HG02938 (cell line): ENCODE measurements around the gene B3GALT4.
"Not testable (repeated sequence)": the region's sequence is repeated elsewhere in the genome, so short reads cannot be mapped to it uniquely, and the experiment has no call there.

Experiments used
- ATAC-seq: cut with Tn5 transposase; IDR thresholded peaks from one replicate; pipeline ENCODE4 v1.9.1; 2021; ENCODE audit warnings: mild to moderate bottlenecking, moderate library complexity; ENCODE audit not compliant: unreplicated experiment

B3GALT4 gene

DNA sequence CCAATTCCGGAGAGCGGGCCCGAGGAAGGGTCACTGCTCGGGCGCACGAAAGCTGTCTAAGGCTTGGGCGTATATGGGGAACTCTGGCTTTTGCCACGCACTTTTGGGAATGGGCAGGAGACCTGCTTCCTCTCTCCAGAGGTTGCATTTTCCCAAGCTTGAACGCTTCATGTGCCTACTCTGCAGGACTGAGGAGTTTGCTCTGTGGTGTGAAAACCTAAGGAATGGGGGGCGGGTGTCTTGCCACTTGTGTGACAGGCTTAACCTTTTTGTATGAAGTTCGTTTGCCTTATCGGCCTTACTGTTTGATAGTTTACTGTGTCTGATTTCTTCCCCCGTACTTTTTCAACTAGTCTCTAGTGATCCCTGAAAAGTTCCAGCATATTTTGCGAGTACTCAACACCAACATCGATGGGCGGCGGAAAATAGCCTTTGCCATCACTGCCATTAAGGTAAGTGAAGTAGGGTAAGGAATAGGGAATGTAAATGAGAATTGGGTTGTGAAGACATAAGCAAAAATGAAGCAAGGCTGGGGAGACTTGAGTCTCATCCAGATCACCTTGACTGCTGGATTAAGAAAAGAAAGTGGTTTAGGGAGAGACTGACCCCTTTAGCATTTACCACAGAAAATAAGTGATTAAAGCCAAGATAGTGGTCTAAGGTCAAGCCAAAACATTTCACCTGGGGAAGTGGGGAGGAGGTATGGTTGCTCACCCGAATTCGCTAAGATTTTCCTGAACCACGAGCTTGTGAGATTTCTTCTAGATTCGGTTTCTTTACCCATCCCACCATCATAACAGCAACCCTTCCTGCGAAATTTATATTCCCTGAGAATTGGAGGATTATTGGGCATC lies 4.4 kb upstream of the B3GALT4 start:
- ATAC-seq = peak; percentile 14

DNA sequence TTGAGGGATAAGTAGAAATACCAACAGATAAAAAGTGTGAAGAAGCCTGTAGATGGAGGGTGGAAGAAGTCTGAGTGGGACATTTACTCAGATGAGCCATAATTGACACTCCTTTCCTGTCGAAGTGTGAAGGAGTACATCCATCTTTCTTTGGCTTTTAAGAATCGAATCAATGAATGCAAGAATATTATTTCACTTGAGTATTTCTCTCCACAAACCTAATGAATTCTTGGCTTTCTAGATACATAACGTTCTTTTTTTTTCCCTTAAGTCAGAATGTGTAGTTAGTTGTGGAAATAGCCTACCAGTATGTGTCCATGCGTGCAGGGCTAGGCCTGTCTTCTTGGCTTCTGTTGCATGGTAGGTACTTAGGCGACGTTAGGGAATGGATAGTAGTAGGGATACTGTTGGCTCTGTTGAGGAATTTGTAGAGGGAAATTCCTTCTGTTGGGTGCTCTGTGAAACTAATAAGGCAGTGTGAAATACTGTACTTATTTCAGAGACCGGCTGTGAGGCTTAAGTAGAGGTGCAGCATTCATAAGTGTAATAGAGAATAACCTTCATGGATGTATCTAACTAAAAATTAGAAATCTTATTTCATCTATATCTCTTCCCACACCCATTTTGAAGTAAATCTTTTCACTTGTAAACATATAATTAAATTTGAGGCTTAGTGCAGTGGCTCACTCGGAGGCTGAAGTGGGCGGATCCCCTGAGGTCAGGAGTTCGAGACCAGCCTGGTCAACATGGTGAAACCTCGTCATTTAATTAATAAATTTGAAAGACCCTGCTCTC lies 3.6 kb upstream of the B3GALT4 start:
- no peak for ATAC-seq

DNA sequence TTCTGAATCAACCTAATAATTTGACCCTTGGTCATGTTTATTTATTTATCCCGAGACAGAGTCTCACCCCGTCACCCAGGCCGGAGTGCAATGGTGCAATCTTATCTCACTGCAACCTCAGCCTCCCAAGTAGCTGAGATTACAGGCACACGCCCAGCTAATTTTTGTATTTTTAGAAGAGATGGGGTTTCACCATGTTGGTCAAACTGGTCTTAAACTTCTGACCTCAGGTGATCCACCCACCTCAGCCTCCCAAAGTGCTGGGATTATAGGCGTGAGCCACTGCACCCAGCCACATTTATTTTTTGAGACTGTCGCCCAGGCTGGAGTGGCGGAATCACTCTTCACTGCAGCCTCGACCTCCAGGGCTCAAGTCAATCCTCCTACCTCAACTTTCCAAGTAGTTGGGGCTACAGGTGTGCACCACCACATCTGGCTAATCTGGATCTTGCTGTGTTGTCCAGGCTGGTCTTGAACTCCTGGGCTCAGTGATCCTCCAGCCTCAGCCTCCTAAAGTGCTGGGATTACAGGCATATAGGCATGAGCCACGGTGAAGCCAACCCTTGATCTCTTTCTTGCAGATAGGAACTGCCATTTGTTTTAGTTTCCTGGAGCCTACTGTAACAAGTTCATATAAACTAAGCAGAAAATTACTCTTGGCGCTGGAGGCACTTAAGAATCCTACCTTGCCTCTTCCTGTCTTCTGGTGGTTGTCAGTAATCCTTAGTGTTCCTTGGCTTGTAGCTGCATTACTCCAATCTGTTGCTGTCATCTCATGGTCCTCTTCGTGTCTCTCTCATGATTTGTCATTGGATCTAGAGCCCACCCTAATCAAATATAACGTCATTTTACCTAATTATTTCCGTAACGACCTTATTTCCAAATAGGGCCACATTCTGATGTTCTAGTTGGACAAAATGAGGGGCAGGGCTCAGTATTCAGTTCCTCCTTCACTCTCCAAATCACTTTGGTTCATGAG lies 2.7 kb upstream of the B3GALT4 start:
- no peak for ATAC-seq

DNA sequence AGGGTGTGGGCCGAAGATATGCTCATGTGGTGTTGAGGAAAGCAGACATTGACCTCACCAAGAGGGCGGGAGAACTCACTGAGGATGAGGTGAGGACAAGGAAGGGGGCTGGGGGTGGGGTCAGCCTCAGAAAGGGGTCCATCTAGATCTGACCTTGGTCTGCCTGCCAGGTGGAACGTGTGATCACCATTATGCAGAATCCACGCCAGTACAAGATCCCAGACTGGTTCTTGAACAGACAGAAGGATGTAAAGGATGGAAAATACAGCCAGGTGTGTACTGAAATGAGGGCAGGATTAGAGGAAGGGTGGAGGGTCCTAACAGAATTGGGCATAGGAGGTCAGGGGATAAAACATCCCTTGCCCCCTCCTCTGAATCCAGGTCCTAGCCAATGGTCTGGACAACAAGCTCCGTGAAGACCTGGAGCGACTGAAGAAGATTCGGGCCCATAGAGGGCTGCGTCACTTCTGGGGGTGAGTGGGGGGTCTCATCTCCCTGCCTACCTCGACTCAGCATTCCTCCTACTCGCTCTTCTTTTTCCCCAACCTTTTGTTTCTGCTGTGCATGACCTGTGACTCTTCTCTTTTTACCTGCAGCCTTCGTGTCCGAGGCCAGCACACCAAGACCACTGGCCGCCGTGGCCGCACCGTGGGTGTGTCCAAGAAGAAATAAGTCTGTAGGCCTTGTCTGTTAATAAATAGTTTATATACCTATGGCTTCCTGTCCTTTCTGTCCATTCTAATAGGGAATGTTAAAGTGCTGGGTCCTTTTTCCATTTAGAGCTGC lies 935 bp upstream of the B3GALT4 start:
- ATAC-seq = not testable (repeated sequence)

DNA sequence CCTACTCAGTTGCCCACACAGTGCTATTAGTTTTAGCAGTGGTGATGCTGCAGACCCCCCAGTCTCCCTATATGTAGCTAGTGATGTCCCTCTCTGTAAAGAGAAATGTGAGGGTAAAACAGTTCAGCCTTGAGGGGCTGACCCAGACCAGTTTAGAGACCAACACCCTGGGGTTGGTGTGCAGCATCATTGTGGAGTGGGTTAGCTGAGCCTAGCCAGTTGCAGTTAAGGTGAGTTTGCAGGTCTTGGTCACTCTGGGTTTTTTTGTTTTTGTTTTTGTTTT lies 401 bp upstream of the B3GALT4 start:
- ATAC-seq = no peak

DNA sequence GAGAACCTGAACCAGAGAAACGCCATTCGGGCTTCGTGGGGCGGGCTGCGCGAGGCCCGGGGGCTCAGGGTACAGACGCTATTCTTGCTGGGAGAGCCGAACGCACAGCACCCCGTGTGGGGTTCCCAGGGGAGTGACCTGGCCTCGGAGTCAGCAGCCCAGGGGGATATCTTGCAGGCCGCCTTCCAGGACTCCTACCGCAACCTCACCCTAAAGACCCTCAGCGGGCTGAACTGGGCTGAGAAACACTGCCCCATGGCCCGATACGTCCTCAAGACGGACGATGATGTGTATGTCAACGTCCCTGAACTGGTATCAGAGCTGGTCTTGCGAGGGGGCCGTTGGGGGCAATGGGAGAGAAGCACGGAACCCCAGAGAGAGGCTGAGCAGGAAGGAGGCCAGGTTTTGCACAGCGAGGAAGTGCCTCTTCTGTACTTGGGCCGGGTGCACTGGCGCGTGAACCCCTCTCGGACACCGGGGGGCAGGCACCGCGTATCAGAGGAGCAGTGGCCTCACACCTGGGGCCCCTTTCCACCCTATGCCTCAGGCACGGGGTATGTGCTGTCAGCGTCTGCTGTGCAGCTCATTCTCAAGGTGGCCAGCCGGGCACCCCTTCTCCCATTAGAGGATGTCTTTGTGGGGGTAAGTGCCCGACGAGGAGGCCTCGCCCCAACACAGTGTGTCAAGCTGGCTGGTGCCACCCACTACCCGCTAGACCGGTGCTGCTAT lies 904 bp downstream of the B3GALT4 start:
- ATAC-seq = peak; percentile 7

DNA sequence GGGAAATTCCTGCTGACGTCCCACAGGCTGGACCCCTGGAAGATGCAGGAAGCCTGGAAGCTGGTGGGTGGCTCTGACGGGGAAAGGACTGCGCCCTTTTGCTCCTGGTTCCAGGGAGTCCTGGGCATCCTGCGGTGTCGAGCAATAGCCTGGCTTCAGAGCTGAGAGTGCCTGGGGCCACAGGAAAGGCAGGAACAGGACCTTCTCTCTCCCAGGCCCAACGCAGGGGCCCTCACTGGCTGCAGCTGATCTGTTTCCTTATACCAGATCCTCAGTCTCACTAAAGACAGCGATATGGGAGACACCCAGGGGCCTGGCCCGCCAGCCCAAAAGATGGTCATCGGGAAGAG lies 1.4 kb downstream of the B3GALT4 start:
- no peak for ATAC-seq

DNA sequence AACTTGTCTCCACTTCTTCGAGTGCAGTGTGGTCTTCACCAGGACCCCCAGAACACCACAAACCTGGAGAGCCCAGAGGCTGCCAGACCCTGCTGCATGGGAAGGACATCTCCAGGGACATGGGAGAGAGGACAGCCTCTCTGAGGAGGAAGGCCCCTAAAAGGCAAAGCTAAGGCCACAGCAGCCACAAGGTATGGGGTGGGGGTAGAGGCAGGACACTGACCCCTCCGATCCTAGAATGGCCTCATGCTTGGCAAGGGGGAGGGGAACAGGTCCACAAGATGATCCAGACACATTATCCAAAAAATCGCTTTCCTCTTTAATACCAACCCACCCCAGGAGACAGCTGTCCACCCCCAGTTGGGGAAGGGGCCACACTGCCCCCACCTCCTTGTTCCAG lies 1.9 kb downstream of the B3GALT4 start:
- ATAC-seq = no peak

DNA sequence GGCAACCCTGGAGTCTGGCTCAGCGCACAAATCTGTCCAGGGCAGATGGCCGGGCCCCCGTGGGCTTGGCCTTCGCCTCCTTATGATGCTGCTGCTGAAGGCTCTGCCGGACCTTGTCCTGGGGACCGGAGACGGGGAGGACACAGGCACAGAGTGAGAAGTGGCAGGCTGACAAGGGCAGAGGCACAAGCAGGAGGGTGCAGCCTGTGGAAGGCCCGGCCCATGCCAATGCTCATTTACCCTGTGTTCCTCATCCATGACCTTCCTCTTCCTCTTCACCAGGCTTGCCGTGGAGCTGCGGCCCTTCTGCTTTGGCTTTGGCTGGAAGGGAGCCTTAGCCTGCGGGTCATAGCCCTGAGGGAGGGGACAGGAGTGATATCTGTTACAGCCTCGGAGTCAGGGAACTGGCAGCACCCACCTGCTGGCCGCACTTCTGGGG lies 2.4 kb downstream of the B3GALT4 start:
- ATAC-seq = no peak

DNA sequence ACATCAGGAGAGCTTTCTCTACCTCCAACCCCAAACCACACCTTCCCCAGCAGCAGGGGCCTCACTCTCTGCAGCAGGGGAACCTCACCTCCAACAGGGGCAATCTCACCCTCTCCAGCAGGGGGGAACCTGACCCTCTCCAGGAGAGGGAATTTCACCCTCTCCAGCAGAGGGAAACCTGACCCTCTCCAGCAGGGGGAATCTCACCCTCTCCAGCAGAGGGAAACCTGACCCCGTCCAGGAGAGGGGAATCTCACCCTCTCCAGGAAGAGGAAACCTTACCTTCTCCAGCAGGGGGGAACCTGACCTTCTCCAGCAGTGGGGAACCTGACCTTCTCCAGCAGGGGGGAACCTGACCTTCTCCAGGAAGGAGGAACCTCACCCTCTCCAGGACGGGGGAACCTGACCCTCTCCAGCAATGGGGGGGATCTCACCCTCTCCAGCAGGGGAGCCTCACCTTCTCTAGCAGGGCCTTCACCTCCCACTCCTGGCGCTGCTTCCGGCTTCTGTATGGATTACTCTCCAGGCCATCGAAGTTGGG lies 3.1 kb downstream of the B3GALT4 start:
- no peak for ATAC-seq

DNA sequence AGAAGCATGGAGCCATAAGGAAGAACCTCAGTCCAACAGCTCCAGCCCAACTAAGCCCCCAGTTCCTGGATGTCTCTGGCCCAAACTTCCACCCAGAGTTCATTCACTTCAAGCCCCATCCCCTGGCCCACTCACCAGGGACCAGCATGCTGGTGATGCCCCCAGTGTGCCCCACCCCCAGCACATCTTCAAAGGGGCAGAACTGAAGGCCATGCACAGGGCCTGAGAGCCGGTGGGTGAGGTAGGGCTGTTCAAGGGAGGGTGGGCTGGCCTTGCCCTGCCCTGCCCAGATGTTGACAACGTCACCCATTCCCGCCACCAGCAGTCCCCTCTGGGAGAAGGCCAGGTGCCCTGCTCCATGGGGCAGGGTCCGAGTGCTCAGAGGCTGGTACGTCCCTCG lies 3.6 kb downstream of the B3GALT4 start:
- ATAC-seq = no peak

DNA sequence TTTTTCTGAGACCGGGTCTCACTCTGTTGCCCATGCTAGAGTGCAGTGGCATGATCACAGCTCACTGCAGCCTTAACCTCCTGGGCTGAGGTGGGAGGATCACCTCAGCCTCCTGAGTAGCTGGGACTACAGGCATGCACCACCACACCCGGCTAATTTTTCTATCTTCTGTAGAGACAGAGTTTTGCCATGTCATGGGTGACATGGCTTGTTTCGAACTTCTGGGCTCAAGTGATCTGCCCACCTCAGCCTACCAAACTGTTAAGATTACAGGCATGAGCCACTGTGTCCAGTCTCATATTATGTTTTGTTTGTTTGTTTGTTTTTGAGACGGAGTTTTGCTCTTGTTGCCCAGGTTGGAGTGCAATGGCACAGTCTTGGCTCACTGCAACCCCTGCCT lies 8.3 kb downstream of the B3GALT4 start:
- ATAC-seq = not testable (repeated sequence)

DNA sequence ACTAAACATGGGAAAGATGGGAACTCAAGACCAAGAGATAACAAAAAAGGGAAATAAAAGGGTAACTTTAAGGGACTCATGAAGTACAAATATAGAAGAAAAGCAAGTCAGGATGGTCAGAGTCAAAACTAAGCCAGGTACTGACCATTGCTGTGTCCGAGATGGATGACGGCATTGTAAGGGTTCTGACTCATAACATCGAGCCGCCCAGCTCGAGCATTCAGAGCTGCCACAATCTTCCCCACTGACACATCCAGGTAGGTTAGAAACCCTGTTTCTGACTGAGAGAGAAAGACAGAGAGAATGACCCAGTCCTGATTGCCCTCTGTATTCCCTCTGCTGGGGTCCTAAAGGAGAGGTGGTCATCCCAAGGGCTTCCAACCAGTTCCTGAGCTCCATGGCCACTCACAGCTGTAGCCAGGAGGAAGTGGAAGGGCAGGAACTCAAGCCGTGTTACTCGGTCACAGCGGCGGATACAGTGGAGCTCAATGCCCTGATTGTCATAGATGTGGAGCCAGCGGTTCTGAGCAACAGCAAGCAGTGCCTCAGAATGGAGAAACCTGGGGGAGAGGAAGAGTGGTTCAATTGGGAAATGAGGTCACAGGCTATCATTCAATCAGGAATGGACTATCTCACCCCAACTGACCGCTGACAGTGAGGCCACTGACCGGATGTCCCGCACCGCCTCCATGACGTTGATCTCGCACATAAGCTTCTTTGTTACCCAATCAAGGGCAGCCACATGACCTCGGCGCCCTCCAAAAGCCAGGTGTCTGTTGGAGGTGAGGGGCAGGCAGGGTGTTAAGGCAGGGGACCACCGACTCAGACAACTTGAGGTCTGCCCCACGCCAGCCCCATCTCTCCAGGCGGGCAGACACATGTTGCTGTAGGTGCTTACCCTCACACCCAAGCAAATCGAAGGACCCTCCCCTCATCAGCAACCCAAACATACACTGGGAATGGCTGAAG lies 10.3 kb downstream of the B3GALT4 start:
- ATAC-seq = no peak

DNA sequence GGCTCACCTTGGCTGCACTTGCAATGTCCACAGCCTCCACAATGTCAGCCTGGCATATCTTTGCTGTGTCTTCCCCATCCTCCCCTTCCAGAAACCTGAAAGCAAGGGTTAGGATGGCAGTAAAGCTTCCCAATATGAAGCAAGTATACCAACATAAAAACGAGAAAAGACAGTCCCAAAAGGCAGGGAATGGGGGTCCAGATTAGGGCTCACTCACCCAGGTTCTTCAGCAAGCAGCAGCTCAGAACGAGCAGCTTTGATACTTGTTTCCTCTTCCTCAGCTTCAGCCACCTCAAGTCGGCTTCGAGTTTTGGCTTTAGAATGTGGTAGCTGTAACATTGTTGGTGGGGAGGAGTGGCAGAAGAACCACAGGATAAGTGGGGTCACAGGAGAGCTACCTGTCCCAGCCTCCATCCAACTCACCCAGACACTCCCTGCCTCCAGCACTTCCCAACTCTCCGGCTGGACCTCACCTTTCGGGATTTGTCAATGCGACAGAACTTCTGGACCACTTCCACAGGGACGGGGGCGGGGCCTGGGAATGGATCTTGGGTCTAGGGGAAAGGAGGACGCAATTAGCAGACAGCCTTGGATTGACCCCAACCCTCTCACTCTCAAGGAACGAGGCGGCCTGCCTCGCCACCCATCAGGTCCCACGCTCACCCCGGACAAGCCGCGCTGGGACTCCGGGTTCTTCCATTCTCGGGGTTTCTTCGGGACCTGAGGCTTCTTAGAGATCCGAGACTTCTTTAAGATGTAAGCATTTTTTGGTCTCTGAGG lies 11.4 kb downstream of the B3GALT4 start:
- ATAC-seq = no peak

DNA sequence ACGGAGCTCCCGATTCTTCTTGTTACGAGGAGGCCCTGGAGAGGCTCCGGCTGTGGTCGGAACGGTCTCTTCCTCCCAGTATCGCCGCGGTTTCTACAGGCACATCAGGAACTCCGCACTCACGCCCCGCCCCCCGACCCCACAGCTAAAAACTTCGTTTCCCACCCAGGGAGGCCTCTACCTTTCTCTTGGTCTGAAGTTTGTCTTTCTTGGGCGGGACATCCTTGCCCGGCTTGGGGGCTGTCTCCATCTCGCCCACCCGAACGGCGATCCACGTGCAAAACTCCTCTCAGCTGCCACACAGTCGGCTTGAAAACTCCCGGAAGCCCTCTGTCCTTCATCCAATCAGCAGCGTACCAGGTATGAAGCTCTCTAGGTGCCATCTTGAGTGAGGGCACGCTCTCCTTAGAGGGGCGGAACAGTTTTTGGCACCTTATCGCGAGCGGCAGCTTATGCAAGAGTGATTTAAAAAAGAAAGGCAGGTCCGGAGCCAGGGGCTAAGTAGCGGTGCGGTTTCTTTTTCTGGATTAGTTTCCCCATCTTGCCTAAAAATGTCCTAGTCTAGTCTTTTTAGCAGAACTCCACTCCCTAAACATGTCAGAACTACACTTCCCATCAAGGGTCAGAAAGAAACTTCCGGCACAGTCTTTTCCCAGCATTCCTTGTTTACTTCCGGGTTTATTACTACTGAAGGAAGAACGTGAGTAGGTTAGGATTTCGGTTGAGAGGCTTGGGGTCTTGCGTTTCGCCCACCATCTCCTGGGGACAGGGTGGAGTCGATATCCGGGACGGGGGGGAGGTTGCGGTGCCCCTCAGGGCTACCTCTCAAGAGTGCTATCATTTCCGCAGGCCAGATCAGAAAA lies 12.2 kb downstream of the B3GALT4 start, which contains the start of the genes PFDN6 and WDR46:
Gene PFDN6, plus strand, starts transcription at position 681 of the 863 bp plus-strand sequence. CDS start 256 bp downstream, outside the sequence.
Gene WDR46, minus strand, starts transcription at position 319 of the 863 bp plus-strand sequence. Its CDS starts 69 bp downstream, at position 250.
- ATAC-seq = peak; percentile 83

DNA sequence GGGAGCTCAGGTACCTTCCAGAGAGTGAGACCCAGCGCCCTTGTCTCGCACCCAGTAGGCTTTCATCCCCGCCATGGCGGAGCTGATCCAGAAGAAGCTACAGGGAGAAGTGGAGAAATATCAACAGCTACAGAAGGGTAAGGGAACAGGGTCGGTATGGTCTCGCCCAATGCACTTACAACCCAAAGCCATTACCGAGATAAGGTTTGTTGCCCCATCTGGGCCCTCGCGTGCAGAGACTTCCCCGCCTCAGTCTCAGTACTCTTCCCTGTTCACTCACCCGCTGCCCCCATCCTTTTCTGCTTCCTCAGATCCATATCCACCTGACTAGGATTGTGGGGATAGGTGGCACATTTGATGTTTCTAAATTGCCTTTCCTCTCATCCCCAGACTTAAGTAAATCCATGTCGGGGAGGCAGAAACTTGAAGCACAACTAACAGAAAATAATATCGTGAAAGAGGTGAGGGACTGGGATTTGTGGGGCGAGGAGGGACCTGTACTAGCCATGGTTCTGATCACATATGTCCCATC lies 12.9 kb downstream of the B3GALT4 start:
- no peak for ATAC-seq
